Neural cell (in vitro differentiated cells): ENCODE measurements around the gene IL11RA. TPM values are rescaled to one million over a fixed set of nuclear protein-coding genes. Genes with fewer than 3 reads are reported as not detected.

Source experiments
- H2AFZ ChIP-seq: fragments of 200-600, 300-800 bp; sonication (generic), shearing (Covaris generic); 2 replicates; pipeline ENCODE4 v1.6.0; 2014; ENCODE audit warnings: low read depth, mild to moderate bottlenecking, antibody characterized with exemption, low read length, moderate library complexity
- H3F3A ChIP-seq: fragments of 200-600 bp; shearing (Covaris generic); 2 replicates; pipeline ENCODE4 v1.6.1; 2016; ENCODE audit warnings: mild to moderate bottlenecking, moderate library complexity, mixed read lengths, antibody characterized with exemption, low read length; ENCODE audit not compliant: insufficient read depth, poor library complexity, severe bottlenecking
- H3K27ac ChIP-seq: fragments of 200-600, 300-800 bp; sonication (generic), shearing (Covaris generic); 2 replicates; pipeline ENCODE4 v1.5.1; 2014; ENCODE audit warnings: mild to moderate bottlenecking, low read length, moderate library complexity
- H3K27me3 ChIP-seq: fragments of 300-800, 200-600 bp; sonication (generic), shearing (Covaris generic); 2 replicates; pipeline ENCODE4 v1.6.0; 2014; ENCODE audit warnings: mild to moderate bottlenecking, low read depth, low read length, moderate library complexity; ENCODE audit not compliant: insufficient read depth
- H3K36me3 ChIP-seq: fragments of 300-800, 200-600 bp; sonication (generic), shearing (Covaris generic); 2 replicates; pipeline ENCODE4 v1.5.1; 2014; ENCODE audit warnings: mild to moderate bottlenecking, antibody characterized with exemption, low read length, moderate library complexity; ENCODE audit not compliant: insufficient read depth
- H3K4me2 ChIP-seq: fragments of 300-800, 200-600 bp; sonication (generic), shearing (Covaris generic); 2 replicates; pipeline ENCODE4 v1.6.0; 2014; ENCODE audit warnings: mild to moderate bottlenecking, low read length
- H3K4me3 ChIP-seq: fragments of 300-800, 200-600 bp; sonication (generic), shearing (Covaris generic); 2 replicates; pipeline ENCODE4 v1.5.1; 2014; ENCODE audit warnings: mild to moderate bottlenecking, low read length, moderate library complexity
- H3K79me2 ChIP-seq: fragments of 200-600 bp; shearing (Covaris generic); replicated peaks from 2 replicates; pipeline ENCODE4 v1.6.0; 2014; ENCODE audit warnings: mild to moderate bottlenecking, low read length, moderate library complexity; ENCODE audit not compliant: insufficient read depth
- H3K9ac ChIP-seq: fragments of 300-800, 200-600 bp; sonication (generic), shearing (Covaris generic); 2 replicates; pipeline ENCODE4 v1.6.1; 2016; ENCODE audit warnings: mild to moderate bottlenecking, low read length, mixed read lengths
- H3K9me2 ChIP-seq: fragments of 200-600 bp; shearing (Covaris generic); 2 replicates; pipeline ENCODE4 v1.6.1; 2016; ENCODE audit warnings: mild to moderate bottlenecking, low read length, mixed read lengths; ENCODE audit not compliant: insufficient read depth
- H3K9me3 ChIP-seq: fragments of 200-600, 300-800 bp; sonication (generic), shearing (Covaris generic); 2 replicates; pipeline ENCODE4 v1.6.1; 2016; ENCODE audit warnings: mild to moderate bottlenecking, mixed run types, low read length, moderate library complexity, mixed read lengths
- H4K20me1 ChIP-seq: fragments of 200-600 bp; shearing (Covaris generic); 2 replicates; pipeline ENCODE4 v1.6.1; 2016; ENCODE audit warnings: mild to moderate bottlenecking, mixed run types; ENCODE audit not compliant: insufficient read depth
- CTCF ChIP-seq: fragments of 450-650 bp; IDR thresholded peaks from 2 replicates; pipeline ENCODE4 v1.5.1; 2014; ENCODE audit warnings: antibody characterized with exemption, mild to moderate bottlenecking, moderate library complexity; ENCODE audit not compliant: poor library complexity, severe bottlenecking
- EP300 ChIP-seq: fragments of 450-650 bp; conservative IDR thresholded peaks from 2 replicates; pipeline ENCODE4 v1.6.1; 2014; ENCODE audit warnings: antibody characterized with exemption, mild to moderate bottlenecking, moderate library complexity; ENCODE audit not compliant: poor library complexity, severe bottlenecking
- EZH2 ChIP-seq: fragments of 200-600, 300-800 bp; shearing (Covaris generic), sonication (generic); IDR thresholded peaks from 2 replicates; pipeline ENCODE4 v1.6.1; 2014; ENCODE audit warnings: antibody characterized with exemption, low read length, borderline replicate concordance, mild to moderate bottlenecking; ENCODE audit not compliant: insufficient read depth, poor library complexity, severe bottlenecking
- MXI1 ChIP-seq: fragments of 450-650 bp; conservative IDR thresholded peaks from 2 replicates; pipeline ENCODE4 v1.6.1; 2014; ENCODE audit warnings: antibody characterized with exemption, mild to moderate bottlenecking; ENCODE audit not compliant: poor library complexity, severe bottlenecking
- POLR2AphosphoS5 ChIP-seq: IDR thresholded peaks from 2 replicates; pipeline ENCODE4 v1.6.1; 2012
- RAD21 ChIP-seq: fragments of 450-650 bp; conservative IDR thresholded peaks from 2 replicates; pipeline ENCODE4 v1.6.1; 2014; ENCODE audit warnings: antibody characterized with exemption, mild to moderate bottlenecking, moderate library complexity
- REST ChIP-seq: IDR thresholded peaks from 2 replicates; pipeline ENCODE4 v1.6.1; 2012; ENCODE audit warnings: borderline replicate concordance
- SMC3 ChIP-seq: fragments of 450-650 bp; conservative IDR thresholded peaks from 2 replicates; pipeline ENCODE4 v1.6.1; 2014; ENCODE audit warnings: antibody characterized with exemption, mild to moderate bottlenecking, moderate library complexity; ENCODE audit not compliant: poor library complexity
- TAF1 ChIP-seq: IDR thresholded peaks from 2 replicates; pipeline ENCODE4 v1.6.1; 2012; ENCODE audit warnings: low read depth
- polyA plus RNA-seq: library from polyadenylated mRNA; depleted of rRNA; stranded (reverse); fragments of >200 nt; gene quantifications from 2 replicates; pipeline ENCODE4 v1.2.3, GENCODE V29; 2014

IL11RA gene
- polyA plus RNA-seq, 1 donor from 2014 or later, result 59.1 TPM

- no peak overlapping the region for H3K4me2 ChIP-seq
- H3K9ac ChIP-seq, result peak overlapping the region; percentile 49
- peak overlapping the region; percentile 62 for H3K4me3 ChIP-seq
- H2AFZ ChIP-seq, result no peak overlapping the region
- H3K79me2 ChIP-seq, result no peaks in the 10 kb centered on the region
- no peaks in the 10 kb centered on the region for H3K9me2 ChIP-seq
- no peaks in the 10 kb centered on the region for H4K20me1 ChIP-seq
- peaks cover 25% of the 10 kb centered on the region for H3K27me3 ChIP-seq
- no peaks in the 10 kb centered on the region for H3F3A ChIP-seq
- no peak overlapping the region for H3K27ac ChIP-seq
- H3K36me3 ChIP-seq, result no peaks in the 10 kb centered on the region
- H3K9me3 ChIP-seq, result no peaks in the 10 kb centered on the region
- TF ChIP-seq MXI1, result no peak
- no peak for TF ChIP-seq EP300
- no peak for TF ChIP-seq SMC3
- TF ChIP-seq EZH2, result no peak
- no peak for TF ChIP-seq CTCF
- no peak for TF ChIP-seq REST
- no peak for TF ChIP-seq RAD21
- no peak for TF ChIP-seq TAF1
- no peak for TF ChIP-seq POLR2AphosphoS5
These were observed 24.0 kb upstream of the IL11RA start for GRCh38 chr9:34627716-34628655.

- Histone ChIP-seq H2AFZ (no peak within 1 kb of the TSS), H3K79me2 (no peaks in the 10 kb centered on the region), H4K20me1 (no peaks in the 10 kb centered on the region), H3K27me3 (peaks cover 25% of the 10 kb centered on the region), H3K9me3 (no peaks in the 10 kb centered on the region), H3K4me2 (no peak within 1 kb of the TSS), H3K4me3 (peak within 1 kb of the TSS; percentile 62), H3K36me3 (no peaks in the 10 kb centered on the region), H3K9me2 (no peaks in the 10 kb centered on the region), H3K27ac (no peak within 1 kb of the TSS), H3F3A (no peaks in the 10 kb centered on the region), H3K9ac (peak within 1 kb of the TSS; percentile 49)
- TF ChIP-seq REST (no peak), POLR2AphosphoS5 (no peak), TAF1 (no peak), SMC3 (no peak), MXI1 (no peak), EP300 (no peak), RAD21 (no peak)
These were observed 23.1 kb upstream of the IL11RA start, which contains the start of gene ARID3C for GRCh38 chr9:34628656-34629490. TSS of gene ARID3C (minus strand) at chr9:34629066. CDS start at chr9:34628014, 1,052 bp downstream.
